Colonic mucosa (tissue), 4 donors: ENCODE results near the gene CUL4A. TPM values are rescaled to one million over a fixed set of nuclear protein-coding genes. Genes with fewer than 3 reads are reported as not detected.

Source experiments
- DNase-seq: peaks from one replicate; pipeline ENCODE4 v3.0.0-alpha.2; 2020
- H3K27ac ChIP-seq: fragments of 200-600 bp; one replicate; pipeline ENCODE4 v1.8.0; 2021
- H3K27me3 ChIP-seq: fragments of 200-600 bp; one replicate; pipeline ENCODE4 v1.8.0; 2021
- H3K36me3 ChIP-seq: fragments of 200-600 bp; one replicate; pipeline ENCODE4 v1.8.0; 2021
- H3K4me1 ChIP-seq: fragments of 200-600 bp; one replicate; pipeline ENCODE4 v1.8.0; 2021; ENCODE audit warnings: mild to moderate bottlenecking
- H3K4me3 ChIP-seq: fragments of 200-600 bp; one replicate; pipeline ENCODE4 v1.8.0; 2021
- H3K9ac ChIP-seq, 2 donors: one replicate each; pipeline ENCODE4 v1.7.0; 2013; ENCODE audit warnings: control low read depth in 2 of 2, low read depth in 2 of 2, low read length in 2 of 2
- H3K9me3 ChIP-seq: fragments of 200-600 bp; one replicate; pipeline ENCODE4 v1.8.0; 2021
- intact Hi-C: fragments of 100-400 bp; cut with DNase I; formaldehyde crosslinking; loops from one replicate; pipeline ENCODE4 v1.14.1; 2022
- total RNA-seq, 2 donors: library from RNA; stranded (reverse); fragmentation: NEBNext Ultra II Directional in 1 of 2; extraction: Animal tissue kit (Norgen Biotek cat#: 25700) in 1 of 2; gene quantifications; one replicate each; pipeline ENCODE4 v1.2.1, GENCODE V29; 2021
- TF ChIP-seq, protein P1 (sequence below): fragments of 200-600 bp; IDR thresholded peaks from one replicate; pipeline ENCODE4 v1.8.0; 2022; ENCODE audit warnings: antibody characterized with exemption, mild to moderate bottlenecking
- donor health status: healthy.
- donor health status: DM: no; HTN: no; CAD: no.
- donor health status: DM: no; HTN: no; CAD: no.

The CUL4A gene
- total RNA-seq, 2 donors from 2014 or later: 54.6 to 62.6 TPM

DNA sequence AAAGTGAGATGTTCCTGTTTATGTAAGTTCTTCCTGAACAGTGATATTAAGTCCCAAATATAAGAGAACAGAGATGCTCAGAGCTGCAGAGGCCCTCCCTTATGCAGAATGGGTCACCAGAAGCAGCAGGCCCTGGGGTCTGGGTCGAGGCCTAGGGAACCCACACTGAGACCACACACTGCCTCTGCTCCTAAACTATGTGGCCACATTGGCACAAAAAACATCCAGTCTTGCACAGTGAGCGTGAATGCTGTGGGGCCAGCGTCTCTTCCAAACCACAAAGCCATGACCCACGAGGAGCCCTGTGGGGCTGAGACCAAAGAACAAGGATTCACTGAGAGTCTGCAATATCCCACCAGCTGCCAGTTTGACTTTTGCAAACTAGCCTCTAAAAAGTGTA lies 27.4 kb upstream of the CUL4A start:
- no peak for DNase-seq
- no peaks in the 10 kb centered on the region for H3K4me1 ChIP-seq

DNA sequence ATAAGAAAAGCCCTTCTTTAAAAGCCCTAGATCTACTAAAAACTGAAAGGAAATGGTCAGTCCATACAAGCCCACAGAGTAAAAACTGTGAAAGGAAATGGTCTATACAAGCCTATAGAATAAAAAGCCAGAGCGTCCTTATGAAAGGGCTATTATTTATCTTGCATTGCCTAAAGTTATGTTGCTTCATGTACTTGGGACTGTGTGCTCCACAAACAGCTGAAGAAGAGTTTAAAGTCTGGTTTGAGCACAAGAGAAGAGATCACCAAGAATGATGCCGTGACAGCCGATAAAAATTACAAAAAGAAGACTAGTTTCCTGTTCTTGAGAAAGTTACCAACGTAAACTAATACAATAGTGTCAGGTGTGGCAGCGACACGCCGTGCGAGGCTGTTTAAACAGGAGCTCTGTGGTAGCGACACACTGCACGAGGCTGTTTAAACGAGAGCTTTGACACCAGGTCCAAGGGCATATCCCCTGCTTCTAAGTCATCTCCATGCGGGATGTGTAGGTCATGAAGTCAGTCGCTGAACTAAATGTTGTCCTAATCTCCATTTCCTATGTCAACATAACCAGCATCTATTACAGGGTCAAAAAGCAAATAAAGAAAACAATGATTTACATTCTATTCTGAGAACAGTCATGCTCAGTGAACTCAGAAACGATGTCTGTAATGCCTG lies 25.8 kb upstream of the CUL4A start:
- Histone ChIP-seq H3K9ac (no peak overlapping the region), H3K4me3 (no peak overlapping the region), H3K4me1 (no peaks in the 10 kb centered on the region), H3K36me3 (peaks cover 7% of the 10 kb centered on the region), H3K9me3 (no peaks in the 10 kb centered on the region), H3K27me3 (no peaks in the 10 kb centered on the region), H3K27ac (no peak overlapping the region)
- no peak for DNase-seq
- intact Hi-C loops: no loop called here
- TF ChIP-seq, protein P1, sequence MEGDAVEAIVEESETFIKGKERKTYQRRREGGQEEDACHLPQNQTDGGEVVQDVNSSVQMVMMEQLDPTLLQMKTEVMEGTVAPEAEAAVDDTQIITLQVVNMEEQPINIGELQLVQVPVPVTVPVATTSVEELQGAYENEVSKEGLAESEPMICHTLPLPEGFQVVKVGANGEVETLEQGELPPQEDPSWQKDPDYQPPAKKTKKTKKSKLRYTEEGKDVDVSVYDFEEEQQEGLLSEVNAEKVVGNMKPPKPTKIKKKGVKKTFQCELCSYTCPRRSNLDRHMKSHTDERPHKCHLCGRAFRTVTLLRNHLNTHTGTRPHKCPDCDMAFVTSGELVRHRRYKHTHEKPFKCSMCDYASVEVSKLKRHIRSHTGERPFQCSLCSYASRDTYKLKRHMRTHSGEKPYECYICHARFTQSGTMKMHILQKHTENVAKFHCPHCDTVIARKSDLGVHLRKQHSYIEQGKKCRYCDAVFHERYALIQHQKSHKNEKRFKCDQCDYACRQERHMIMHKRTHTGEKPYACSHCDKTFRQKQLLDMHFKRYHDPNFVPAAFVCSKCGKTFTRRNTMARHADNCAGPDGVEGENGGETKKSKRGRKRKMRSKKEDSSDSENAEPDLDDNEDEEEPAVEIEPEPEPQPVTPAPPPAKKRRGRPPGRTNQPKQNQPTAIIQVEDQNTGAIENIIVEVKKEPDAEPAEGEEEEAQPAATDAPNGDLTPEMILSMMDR: no peak

More for the DNA sequence above, 27.4 kb upstream of the CUL4A start:
- Histone ChIP-seq H3K9me3 (no peaks in the 10 kb centered on the region), H3K9ac (no peak overlapping the region), H3K27ac (no peak overlapping the region), H3K36me3 (peaks cover 7% of the 10 kb centered on the region), H3K4me3 (no peak overlapping the region), H3K27me3 (no peaks in the 10 kb centered on the region)
- TF ChIP-seq, protein P1: no peak
- intact Hi-C loops: no loop called here

DNA sequence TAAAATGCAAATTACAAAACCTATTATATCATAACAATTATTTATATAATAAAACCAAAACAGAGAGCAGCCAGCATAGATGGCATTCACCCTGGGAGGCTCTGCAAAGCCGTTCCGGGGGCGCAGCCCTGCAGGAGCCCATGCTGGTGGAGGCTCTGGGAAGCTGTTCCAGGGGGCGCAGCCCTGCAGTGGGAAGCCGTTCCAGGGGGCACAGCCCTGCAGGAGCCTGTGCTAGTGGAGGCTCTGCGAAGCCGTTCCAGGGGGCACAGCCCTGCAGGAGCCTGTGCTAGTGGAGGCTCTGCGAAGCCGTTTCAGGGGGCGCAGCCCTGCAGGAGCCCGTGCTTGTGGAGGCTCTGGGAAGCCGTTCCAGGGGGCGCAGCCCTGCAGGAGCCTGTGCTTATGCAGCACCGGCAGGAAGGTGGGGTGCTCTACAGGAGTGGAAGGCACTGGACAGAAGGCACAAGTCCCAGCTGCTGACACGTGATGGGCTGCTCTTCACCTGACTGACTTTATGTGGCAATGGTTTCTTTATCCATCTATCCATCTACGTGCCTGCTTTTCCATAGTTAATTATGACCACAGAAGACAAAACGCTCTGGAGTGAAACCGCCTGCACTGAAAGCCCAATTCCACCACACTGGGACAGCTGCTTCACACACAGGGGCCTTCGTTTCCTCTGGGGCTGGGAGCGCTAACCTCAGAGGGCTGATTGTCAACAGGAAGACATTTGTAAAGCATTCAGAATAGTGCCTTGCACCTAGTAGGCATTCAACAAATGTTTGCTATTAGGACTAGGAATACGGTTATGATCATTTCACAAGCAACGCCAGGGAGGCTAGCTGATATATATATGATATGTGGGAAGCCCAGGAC lies 24.6 kb upstream of the CUL4A start:
- Histone ChIP-seq H3K36me3 (peaks cover 7% of the 10 kb centered on the region), H3K9ac (no peak overlapping the region), H3K9me3 (no peaks in the 10 kb centered on the region), H3K27me3 (no peaks in the 10 kb centered on the region), H3K4me3 (no peak overlapping the region), H3K27ac (no peak overlapping the region), H3K4me1 (no peaks in the 10 kb centered on the region)
- DNase-seq: no peak
- TF ChIP-seq, protein P1: no peak
- intact Hi-C loops: no loop called here

DNA sequence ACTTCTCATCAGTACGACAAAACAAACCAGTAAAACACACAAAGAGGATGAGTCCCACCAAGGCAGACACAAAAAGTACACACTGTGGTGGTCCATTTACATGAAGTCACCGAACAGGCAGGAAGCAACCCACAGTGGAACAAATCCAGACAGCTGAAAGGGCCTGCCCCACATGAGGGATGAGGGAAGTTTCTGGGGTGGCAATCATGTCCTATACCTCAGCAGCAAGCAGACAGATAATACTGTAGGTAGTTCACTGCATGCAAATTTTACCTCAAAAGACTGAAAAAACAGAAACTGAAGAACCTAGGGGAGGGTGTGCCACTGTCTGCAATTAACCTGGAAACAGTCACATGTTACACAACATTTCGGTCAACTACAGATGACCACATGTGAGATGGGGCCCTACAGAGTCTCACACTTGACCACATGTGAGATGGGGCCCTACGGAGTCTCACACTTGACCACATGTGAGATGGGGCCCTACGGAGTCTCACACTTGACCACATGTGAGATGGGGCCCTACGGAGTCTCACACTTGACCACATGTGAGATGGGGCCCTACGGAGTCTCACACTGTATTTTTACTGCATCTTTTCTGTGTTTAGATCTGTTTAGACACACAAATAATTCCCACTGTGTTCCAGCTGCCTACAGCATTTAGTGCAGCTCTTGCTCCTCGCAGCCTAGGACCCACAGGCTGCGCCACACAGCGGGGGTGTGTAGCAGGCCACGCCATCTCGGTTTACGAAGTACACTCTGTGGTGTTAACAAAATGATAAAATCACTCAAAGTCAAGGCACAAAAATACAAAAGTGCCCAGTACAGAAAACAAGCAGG lies 23.1 kb upstream of the CUL4A start:
- H3K9ac ChIP-seq: no peak overlapping the region
- no peak overlapping the region for H3K4me3 ChIP-seq
- no peak overlapping the region for H3K27ac ChIP-seq
- H3K9me3 ChIP-seq: no peaks in the 10 kb centered on the region
- TF ChIP-seq, protein P1: no peak
- no peaks in the 10 kb centered on the region for H3K4me1 ChIP-seq
- no peak for DNase-seq
- H3K27me3 ChIP-seq: no peaks in the 10 kb centered on the region
- intact Hi-C loops: no loop called here
- H3K36me3 ChIP-seq: peaks cover 7% of the 10 kb centered on the region

DNA sequence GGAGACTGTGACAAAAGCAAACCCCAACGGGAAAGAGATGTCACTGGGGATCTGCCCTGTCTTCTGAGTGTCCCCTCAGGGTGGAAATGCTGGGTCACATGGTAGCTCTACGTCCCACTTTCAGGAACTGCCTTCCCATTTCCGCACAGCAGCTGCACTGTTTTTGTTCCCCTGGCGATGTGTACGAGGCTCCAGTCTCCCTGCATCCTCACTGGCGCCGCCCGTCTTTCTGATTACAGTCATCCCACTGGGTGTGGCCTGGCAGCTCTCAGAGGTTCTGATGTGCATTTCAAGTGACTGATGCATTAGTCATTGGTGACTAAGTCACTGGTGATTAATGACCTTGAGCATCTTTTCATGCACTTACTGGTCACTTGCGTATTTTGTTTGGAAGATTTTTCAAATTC lies 22.1 kb upstream of the CUL4A start:
- H3K9ac ChIP-seq: peak overlapping the region in 1 of 2 donors; percentile 3
- H3K27ac ChIP-seq: no peak overlapping the region
- no peak overlapping the region for H3K4me3 ChIP-seq

More for the DNA sequence above, 22.1 kb upstream of the CUL4A start:
- Histone ChIP-seq H3K9me3 (no peaks in the 10 kb centered on the region), H3K27me3 (no peaks in the 10 kb centered on the region), H3K36me3 (peaks cover 7% of the 10 kb centered on the region), H3K4me1 (no peaks in the 10 kb centered on the region)
- TF ChIP-seq, protein P1: no peak
- intact Hi-C loops: no loop called here
- DNase-seq: peak; percentile 50
